GM19467 (cell line): Measurements from ENCODE around the gene ATRAID.
"Not testable (repeated sequence)": the region's sequence is repeated elsewhere in the genome, so short reads cannot be mapped to it uniquely, and the experiment has no call there.

ENCODE experiments used
- ATAC-seq: cut with Tn5 transposase; IDR thresholded peaks from one replicate; pipeline ENCODE4 v1.9.1; 2021; ENCODE audit warnings: mild to moderate bottlenecking, moderate library complexity; ENCODE audit not compliant: unreplicated experiment

Gene ATRAID

GRCh38 chr2:27211943-27212625 lies at the start of gene ATRAID, which contains the start of gene SLC5A6:
ATRAID (plus strand) TSS chr2:27212041; CDS start chr2:27212369, 328 bp downstream.
SLC5A6 (minus strand) TSS chr2:27212268; CDS start chr2:27207650, 4,618 bp downstream.
- ATAC-seq = peak; percentile 80

DNA sequence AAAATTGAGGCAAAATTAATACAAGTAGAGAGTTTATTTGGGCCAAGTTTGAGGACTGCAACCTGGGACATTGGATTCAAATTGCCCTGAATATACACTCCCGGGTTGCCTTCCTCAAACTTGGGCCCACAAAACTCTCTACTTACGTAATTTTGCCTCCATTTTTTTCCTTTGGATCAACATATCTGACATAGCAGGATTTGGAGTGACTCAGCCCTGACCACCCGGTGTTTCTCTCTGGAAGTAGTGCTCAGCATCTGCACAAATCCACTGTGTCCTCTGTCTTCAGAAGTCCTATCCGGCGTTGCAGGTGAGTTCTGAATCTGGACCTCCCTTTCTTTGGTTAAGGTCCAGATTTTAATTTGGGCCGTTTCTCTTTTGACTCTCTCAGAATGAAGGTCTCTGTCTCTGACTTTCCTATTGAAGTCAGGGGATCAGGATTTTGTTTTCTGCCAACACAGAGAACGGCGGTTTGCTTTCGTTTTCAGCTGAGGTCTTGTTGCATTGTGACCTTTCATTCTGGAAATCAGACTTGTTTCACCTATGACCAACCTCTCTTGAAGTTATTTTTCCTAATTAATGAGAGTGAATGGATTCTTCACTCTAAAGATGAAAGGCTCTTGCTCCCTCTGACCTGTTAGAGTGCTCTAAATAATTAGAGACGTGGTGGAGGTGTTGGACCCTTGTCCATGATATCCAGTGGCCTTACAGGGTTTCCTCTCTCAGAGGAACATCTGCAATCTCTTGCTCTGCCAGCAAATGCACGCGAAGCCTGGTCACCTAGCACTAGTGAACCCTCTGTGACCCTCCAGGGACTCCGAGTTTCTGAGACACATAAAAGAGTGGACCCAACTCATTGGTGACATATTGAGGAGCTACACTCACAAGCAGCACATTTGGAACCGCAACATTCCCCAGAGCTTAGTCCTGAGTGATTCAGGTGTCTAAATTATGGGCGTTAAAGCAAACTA lies 49.4 kb upstream of the ATRAID start:
- ATAC-seq = no peak

DNA sequence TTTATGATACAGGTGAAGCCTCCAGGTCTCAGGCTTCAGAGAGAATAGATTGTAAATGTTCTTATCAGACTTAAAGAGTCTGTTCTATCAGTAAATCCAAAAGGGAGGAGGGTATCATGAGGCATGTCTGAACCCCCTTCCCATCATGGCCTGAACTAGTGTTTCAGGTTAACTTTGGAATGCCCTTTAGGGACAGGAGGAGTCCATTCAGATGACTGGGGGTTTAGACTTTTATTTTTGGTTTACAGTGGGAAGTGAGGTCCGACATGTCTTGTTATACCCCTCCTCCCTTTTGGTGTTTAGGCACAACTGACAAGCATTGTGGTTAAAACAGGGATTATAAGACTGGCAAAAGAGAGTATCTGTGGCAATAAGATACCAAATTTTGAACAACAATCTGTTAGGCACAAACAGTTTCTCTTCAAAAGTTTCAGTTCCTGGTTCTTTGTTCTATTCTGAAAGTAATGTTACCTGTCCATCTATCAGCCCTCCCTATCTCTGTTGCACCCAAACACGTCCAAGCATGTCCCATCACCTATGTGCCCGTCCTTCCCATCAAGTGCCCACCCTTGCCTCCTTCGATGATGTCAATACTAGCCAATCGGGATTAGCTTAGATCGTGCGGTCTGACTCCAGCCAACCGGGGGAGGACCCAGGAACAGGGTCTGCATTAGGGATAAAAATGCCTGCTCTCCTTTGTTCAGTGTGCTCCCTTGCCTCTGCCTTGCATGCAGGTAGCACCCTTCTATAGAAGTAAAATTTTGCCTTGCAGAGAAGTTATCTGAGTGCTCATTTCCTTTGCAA lies 46.7 kb upstream of the ATRAID start:
- peak; percentile 58 for ATAC-seq

- ATAC-seq = no peak
Observed at GRCh38 chr2:27170581-27171337, 41.1 kb upstream of the ATRAID start.

GRCh38 chr2:27171351-27171848 lies 40.4 kb upstream of the ATRAID start:
- no peak for ATAC-seq

DNA sequence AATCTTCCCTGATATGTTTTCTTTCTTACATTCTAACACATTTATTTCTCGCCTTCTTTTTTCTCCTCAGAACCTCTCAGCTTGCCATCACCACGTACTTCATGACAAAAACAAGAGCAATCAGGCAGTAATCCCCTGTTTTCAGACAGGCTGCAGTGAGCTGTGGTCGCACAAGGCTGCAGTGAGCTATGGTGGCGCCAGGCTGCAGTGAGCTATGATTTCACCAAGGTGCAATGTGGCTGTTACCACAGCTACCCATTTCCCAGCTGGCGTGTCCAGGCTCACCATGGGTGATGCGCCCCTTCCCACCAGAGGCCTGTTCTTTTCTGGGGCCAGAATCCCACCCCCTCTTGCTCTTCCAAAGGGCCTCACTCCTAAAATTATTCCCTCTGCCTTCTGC lies 37.2 kb upstream of the ATRAID start:
- ATAC-seq = no peak

- no peak for ATAC-seq
Observed at GRCh38 chr2:27175330-27175729, 36.5 kb upstream of the ATRAID start.

- ATAC-seq = not testable (repeated sequence)
Observed at GRCh38 chr2:27175781-27176180, 36.1 kb upstream of the ATRAID start.

GRCh38 chr2:27177441-27178351 lies 34.1 kb upstream of the ATRAID start:
- ATAC-seq = no peak

DNA sequence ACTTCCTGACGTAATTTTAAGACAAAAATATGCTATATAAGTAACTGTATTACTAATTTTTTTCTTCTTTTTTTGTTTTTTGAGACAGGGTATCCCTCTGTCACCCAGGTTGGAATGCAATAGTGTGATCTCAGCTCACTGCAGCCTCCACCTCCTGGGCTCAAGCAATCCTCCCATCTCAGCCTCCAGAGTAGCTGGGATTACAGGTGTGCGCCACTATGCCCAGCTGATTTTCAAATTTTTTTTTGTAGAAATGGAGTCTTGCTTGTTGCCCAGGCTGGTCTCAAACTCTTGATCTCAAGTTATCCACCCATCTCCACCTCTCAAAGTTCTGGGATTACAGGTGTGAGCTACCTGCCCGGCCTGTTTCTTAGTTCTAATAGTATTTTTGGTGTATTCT lies 33.4 kb upstream of the ATRAID start:
- ATAC-seq = no peak

- no peak for ATAC-seq
Observed at GRCh38 chr2:27179344-27180000, 32.4 kb upstream of the ATRAID start.

GRCh38 chr2:27182346-27182745 lies 29.5 kb upstream of the ATRAID start:
- ATAC-seq = no peak

- ATAC-seq = no peak
Observed at GRCh38 chr2:27184115-27184514, 27.7 kb upstream of the ATRAID start.

GRCh38 chr2:27185331-27186026 lies 26.4 kb upstream of the ATRAID start:
- ATAC-seq = no peak

DNA sequence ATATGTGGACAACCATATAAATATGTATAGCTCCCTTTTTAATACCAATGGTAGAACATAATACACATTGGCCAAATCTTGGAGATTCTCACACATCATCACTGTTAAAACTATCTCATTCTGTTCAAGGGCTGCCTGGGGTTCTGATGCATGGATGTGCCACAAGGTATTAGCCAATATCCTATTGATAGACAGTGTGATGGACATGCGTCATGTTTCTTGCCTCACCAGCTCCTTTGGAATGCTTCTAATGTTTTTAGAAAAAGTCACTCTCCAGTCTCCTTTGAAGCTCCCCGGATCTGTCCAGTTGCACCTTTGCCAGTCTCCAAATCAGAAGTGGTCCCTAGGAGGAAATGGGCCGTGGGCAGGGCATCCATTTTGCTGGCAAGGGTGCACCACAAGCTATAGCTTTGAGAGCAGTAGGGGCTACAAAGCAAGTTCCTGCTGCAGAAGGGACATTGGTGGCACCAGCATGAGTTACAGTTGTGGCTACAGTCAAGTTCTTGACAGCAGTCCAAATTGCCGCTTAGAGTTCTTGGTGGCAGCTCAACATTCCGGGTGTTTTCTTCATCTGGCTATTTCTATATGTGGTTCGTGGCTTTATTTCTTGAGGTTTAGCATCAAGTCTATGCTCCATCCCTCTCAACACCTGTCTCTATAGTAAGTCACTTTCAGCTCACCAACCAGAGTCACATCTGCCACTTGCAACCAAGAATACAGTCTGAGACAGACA lies 25.1 kb upstream of the ATRAID start:
- ATAC-seq = no peak

GRCh38 chr2:27189989-27190388 lies 21.9 kb upstream of the ATRAID start:
- no peak for ATAC-seq
